PC-9 (cell line): ENCODE measurements around the gene MINDY4.

Experiments
- EZH2 ChIP-seq: fragments of 200-600 bp; sonication (generic); IDR thresholded peaks from 2 replicates; pipeline ENCODE4 v1.8.0; 2017; ENCODE audit warnings: antibody characterized with exemption, low read depth
- TF ChIP-seq, protein P1 (sequence below): fragments of 200-600 bp; sonication (generic); conservative IDR thresholded peaks from 2 replicates; pipeline ENCODE4 v1.6.1; 2017; ENCODE audit warnings: mixed run types, antibody characterized with exemption, mild to moderate bottlenecking, moderate library complexity

GRCh38 chr7:30791114-30791513 lies 19.9 kb downstream of the MINDY4 start:
- TF ChIP-seq, protein P1, sequence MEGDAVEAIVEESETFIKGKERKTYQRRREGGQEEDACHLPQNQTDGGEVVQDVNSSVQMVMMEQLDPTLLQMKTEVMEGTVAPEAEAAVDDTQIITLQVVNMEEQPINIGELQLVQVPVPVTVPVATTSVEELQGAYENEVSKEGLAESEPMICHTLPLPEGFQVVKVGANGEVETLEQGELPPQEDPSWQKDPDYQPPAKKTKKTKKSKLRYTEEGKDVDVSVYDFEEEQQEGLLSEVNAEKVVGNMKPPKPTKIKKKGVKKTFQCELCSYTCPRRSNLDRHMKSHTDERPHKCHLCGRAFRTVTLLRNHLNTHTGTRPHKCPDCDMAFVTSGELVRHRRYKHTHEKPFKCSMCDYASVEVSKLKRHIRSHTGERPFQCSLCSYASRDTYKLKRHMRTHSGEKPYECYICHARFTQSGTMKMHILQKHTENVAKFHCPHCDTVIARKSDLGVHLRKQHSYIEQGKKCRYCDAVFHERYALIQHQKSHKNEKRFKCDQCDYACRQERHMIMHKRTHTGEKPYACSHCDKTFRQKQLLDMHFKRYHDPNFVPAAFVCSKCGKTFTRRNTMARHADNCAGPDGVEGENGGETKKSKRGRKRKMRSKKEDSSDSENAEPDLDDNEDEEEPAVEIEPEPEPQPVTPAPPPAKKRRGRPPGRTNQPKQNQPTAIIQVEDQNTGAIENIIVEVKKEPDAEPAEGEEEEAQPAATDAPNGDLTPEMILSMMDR: no peak
- TF ChIP-seq EZH2: no peak
